ENCODE measurements around the gene PMAIP1. TPM values are rescaled to one million over a fixed set of nuclear protein-coding genes. Genes with fewer than 3 reads are reported as not detected.

PMAIP1 gene
- total RNA-seq, 6 experiments from 2014 or later = 0.18 to 0.55 (median 0.37) TPM; not detected in 1

- ATAC-seq (no peak), DNase-seq (no peak)
- Histone ChIP-seq H3K36me3 (no peaks in the 10 kb centered on the region), H3K27me3 (no peaks in the 10 kb centered on the region), H3K4me3 (no peak overlapping the region), H3K27ac (no peak overlapping the region), H3K4me1 (no peaks in the 10 kb centered on the region), H3K9me3 (no peaks in the 10 kb centered on the region)
- intact Hi-C loops (cut with DNase I) = no loop called here
- 35% methylated on average over 6 of the region's 6 CpGs for WGBS (ENCODE audit: insufficient coverage, low coverage, low lambda C conversion rate, missing lambda C conversion rate)
- TF ChIP-seq POLR2A (IDR thresholded peaks at IDR 0.05) = no peak
- TF ChIP-seq CTCF (IDR thresholded peaks at IDR 0.05) = no peak
Measured at GRCh38 chr18:59950215-59950944, 50.6 kb downstream of the PMAIP1 start.

DNA sequence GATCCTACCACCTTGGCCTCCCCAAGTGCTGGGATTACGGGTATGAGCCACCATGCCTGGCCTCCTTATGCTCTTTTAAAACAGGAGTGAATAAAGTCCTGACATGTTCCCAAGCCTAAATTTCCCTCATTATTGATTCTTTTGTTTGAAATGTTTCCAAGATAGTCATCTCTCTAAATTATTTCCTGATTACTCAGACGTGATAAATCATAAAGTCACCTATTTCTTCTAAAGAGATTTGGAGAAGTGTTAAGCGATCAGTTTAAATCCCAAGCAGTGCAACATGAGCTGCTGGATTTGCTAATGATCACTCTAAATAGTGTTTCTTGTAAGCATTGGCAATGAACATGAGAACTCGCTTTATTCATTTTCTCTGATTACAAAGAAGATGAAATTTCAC lies 51.8 kb downstream of the PMAIP1 start:
- intact Hi-C loops (cut with DNase I) = no loop called here
- Histone ChIP-seq H3K36me3 (no peaks in the 10 kb centered on the region), H3K27ac (no peak overlapping the region), H3K27me3 (no peaks in the 10 kb centered on the region), H3K4me3 (no peak overlapping the region), H3K9me3 (no peaks in the 10 kb centered on the region), H3K4me1 (no peaks in the 10 kb centered on the region)
- WGBS (ENCODE audit: insufficient coverage, low coverage, low lambda C conversion rate, missing lambda C conversion rate) = 56% methylated on average over 4 of the region's 4 CpGs
- no peak for DNase-seq
- no peak for TF ChIP-seq CTCF (IDR thresholded peaks at IDR 0.05)
- TF ChIP-seq POLR2A (IDR thresholded peaks at IDR 0.05) = no peak
- no peak for ATAC-seq

DNA sequence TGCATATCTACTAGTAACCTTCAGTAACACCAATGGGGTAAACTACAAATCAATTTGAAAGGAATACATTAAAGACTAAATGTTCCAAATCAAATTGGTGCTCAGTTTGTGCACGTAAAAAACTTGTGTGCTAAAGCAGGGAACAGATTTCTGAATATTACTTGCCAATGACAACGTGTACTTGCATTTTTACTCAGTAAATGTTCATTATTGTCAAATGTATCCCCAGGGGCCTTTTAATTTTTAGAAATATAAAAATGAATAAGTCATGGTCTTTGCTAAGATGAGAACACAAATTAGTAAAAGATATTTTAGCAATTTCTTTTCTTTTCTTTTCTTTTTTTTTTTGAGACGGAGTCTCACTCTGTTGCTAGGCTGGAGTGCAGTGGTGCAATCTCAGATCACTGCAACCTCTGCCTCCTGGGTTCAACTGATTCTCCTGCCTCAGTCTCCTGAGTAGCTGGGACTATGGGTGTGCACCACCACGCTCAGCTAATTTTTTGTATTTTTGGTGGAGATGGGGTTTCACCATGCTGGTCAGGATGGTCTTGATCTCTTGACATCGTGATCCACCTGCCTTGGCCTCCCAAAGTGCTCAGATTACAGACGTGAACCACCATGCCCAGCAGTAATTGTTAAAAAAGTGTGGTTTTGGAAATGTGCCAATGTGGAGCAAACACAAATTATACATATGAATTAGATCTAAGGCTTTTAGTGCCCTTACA lies 52.6 kb downstream of the PMAIP1 start:
- H3K4me3 ChIP-seq = no peak overlapping the region
- H3K27ac ChIP-seq = no peak overlapping the region
- TF ChIP-seq POLR2A (IDR thresholded peaks at IDR 0.05) (no peak), CTCF (IDR thresholded peaks at IDR 0.05) (no peak)
- WGBS (ENCODE audit: insufficient coverage, low coverage, low lambda C conversion rate, missing lambda C conversion rate) = 57% methylated on average over 5 of the region's 6 CpGs
- H3K9me3 ChIP-seq = no peaks in the 10 kb centered on the region
- ATAC-seq = no peak
- no peaks in the 10 kb centered on the region for H3K4me1 ChIP-seq
- no peaks in the 10 kb centered on the region for H3K36me3 ChIP-seq
- no peak for DNase-seq
- intact Hi-C loops (cut with DNase I) = no loop called here
- no peaks in the 10 kb centered on the region for H3K27me3 ChIP-seq

Other genes starting within 250 kb of the PMAIP1 start
- gene CCBE1, start 202.6 kb upstream of the PMAIP1 start, total RNA-seq = 1 to 10 TPM; 2.7 to 6.9 (median 4.3) TPM